ENCODE results near the gene PGP. TPM values are rescaled to one million over a fixed set of nuclear protein-coding genes. Genes with fewer than 3 reads are reported as not detected.

PGP gene
- total RNA-seq, 1 donor = 20.3 TPM

DNA sequence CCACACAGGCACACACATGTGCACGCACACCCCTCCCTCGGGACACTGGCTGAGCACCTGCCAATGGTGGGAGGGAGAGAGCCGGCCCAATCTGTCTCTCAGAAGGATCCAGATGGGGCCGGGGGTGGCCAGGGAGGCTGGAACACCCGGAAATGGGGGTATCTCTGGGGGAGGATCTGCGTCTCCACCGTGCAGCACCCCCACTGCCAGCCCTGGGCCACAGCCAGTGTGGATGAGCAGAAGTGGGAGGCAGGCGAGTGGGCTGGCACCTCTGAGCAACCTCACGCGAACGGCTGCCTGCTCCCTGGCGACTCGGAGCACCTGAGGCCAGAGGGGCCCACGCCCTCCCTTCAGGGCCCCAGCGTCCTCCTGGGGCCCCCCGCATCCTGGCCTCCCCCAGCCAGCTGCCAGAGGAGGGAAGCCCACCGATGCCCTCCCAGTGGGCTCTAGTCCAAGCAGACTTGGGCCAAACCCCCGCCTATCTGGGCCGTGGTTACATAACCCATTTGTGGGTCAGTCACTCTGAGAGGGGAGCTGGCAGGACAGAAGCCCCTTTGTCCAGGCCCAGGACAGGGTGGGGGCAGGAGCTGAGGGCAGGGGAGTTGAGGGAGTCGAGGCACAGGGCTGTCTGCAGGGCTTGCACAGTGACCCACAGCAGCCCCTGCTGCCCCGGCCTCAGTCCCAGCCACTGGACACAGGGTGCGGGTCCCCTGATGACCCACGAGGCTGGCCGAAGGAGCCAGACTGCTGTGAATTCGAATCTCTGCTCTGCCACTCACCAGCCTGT lies 23.8 kb downstream of the PGP start:
- TF ChIP-seq CTCF (IDR thresholded peaks at IDR 0.05; ENCODE audit: insufficient read depth, low read depth, low read length) = no peak
- DNase-seq (ENCODE audit: low read depth) = no peak

GRCh38 chr16:2190002-2190658 lies 24.5 kb downstream of the PGP start:
- DNase-seq (ENCODE audit: low read depth) = no peak
- no peak for TF ChIP-seq CTCF (IDR thresholded peaks at IDR 0.05; ENCODE audit: insufficient read depth, low read depth, low read length)
- no peak overlapping the region for H3K4me3 ChIP-seq (ENCODE audit: low read depth, low read length)

More for the DNA sequence above, 23.8 kb downstream of the PGP start:
- H3K4me3 ChIP-seq (ENCODE audit: low read depth, low read length) = no peak overlapping the region

GRCh38 chr16:2189252-2189893 lies 25.3 kb downstream of the PGP start:
- no peak for TF ChIP-seq CTCF (IDR thresholded peaks at IDR 0.05; ENCODE audit: insufficient read depth, low read depth, low read length)
- DNase-seq (ENCODE audit: low read depth) = no peak
- H3K4me3 ChIP-seq (ENCODE audit: low read depth, low read length) = no peak overlapping the region

GRCh38 chr16:2188395-2188794 lies 26.2 kb downstream of the PGP start:
- TF ChIP-seq CTCF (IDR thresholded peaks at IDR 0.05; ENCODE audit: insufficient read depth, low read depth, low read length) = no peak
- H3K4me3 ChIP-seq (ENCODE audit: low read depth, low read length) = no peak overlapping the region
- no peak for DNase-seq (ENCODE audit: low read depth)

DNA sequence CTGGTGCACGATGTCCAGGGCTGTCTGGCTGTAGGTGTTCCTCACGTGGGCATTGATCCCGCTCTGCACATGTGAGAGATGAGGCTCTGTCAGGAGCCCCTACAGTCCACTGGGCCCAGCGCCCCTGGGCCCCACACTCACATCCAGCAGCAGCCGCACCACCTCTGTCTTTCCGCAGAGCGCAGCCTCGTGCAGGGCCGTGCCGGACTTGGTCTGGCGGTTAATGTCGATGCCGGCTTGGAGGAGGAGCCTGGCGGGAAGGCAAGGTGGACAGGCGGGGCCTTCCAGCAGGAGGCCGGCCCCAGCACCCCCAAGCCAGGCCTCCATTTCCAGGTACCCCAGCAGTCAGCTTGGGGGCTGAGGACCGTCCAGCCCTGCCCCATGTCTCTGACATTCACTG lies 27.4 kb downstream of the PGP start:
- TF ChIP-seq CTCF (IDR thresholded peaks at IDR 0.05; ENCODE audit: insufficient read depth, low read depth, low read length) = no peak
- DNase-seq (ENCODE audit: low read depth) = no peak
- H3K4me3 ChIP-seq (ENCODE audit: low read depth, low read length) = no peak overlapping the region

GRCh38 chr16:2186505-2186904 lies 28.1 kb downstream of the PGP start:
- DNase-seq (ENCODE audit: low read depth) = no peak
- H3K4me3 ChIP-seq (ENCODE audit: low read depth, low read length) = no peak overlapping the region
- no peak for TF ChIP-seq CTCF (IDR thresholded peaks at IDR 0.05; ENCODE audit: insufficient read depth, low read depth, low read length)

All from fibroblast of villous mesenchyme (primary cell).